Stimulated activated naive CD8-positive, alpha-beta T cell treated with anti-CD3 and anti-CD28 coated beads, Interleukin-15, amount 100 ng/mL, for 72 hours (primary cell): Measurements from ENCODE around the gene DCD.
A peak's percentile ranks its signal among the peaks of the same experiment; 100 is the strongest.
"Not testable (repeated sequence)": the region's sequence is repeated elsewhere in the genome, so short reads cannot be mapped to it uniquely, and the experiment has no call there.

ENCODE experiments used
- ATAC-seq: fragments of 150-1000 bp; cut with Tn5 transposase; 2 replicates; pipeline ENCODE4 v1.10.0; 2021; ENCODE audit warnings: mild to moderate bottlenecking, moderate library complexity
- DNase-seq, 2 donors: peaks; one replicate each; pipeline ENCODE4 v3.0.0; 2021 to 2022
- H3K27ac Mint-ChIP-seq, 2 donors: one replicate each; pipeline ENCODE4 v1.8.0; 2022; ENCODE audit warnings: mild to moderate bottlenecking in 2 of 2, mixed read lengths in 2 of 2, moderate library complexity in 2 of 2
- H3K27me3 Mint-ChIP-seq: one replicate; pipeline ENCODE4 v1.8.0; 2022; ENCODE audit warnings: mixed read lengths
- H3K4me1 Mint-ChIP-seq: one replicate; pipeline ENCODE4 v1.8.0; 2022; ENCODE audit warnings: mild to moderate bottlenecking, mixed read lengths
- H3K4me3 Mint-ChIP-seq, 2 donors: one replicate each; pipeline ENCODE4 v1.8.0; 2022; ENCODE audit warnings: mild to moderate bottlenecking in 2 of 2, mixed read lengths in 2 of 2, moderate library complexity in 1 of 2
- H3K9me3 Mint-ChIP-seq, 2 donors: one replicate each; pipeline ENCODE4 v1.8.0; 2022; ENCODE audit warnings: mixed read lengths in 2 of 2

The DCD gene

GRCh38 chr12:54648265-54648664 lies at the start of gene DCD:
Gene DCD (minus strand): TSS chr12:54648365. CDS start chr12:54648303, 62 bp downstream.
- Mint-ChIP-seq H3K4me1 (peaks cover 12% of the 10 kb centered on the region), H3K27me3 (peaks cover 47% of the 10 kb centered on the region), H3K9me3 (no peaks in the 10 kb centered on the region), H3K4me3 (no peak within 1 kb of the TSS), H3K27ac (no peak within 1 kb of the TSS)
- DNase-seq (no peak), ATAC-seq (no peak)

DNA sequence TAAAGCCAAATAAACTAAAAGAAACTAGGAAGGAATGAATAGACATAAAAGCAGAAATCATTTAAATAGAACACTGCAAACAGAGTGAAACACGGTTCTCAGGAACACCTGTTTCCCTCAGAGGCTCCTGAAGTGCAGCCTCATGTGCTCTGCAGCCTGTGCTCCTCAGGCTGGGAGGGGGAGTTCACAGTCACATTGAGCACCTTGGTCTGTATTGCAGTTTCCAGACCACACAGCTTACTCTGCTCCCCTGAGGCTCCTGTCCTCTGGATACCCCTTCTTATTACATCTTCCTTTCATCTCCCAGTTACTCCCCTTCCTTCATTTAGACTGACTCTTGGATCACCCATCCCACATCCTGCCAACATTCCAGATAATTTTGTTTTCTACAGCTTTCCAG lies 49.7 kb upstream of the DCD start:
- Mint-ChIP-seq H3K4me1 (no peaks in the 10 kb centered on the region), H3K27ac (no peak overlapping the region), H3K27me3 (peaks cover 34% of the 10 kb centered on the region), H3K9me3 (no peaks in the 10 kb centered on the region), H3K4me3 (no peak overlapping the region)
- ATAC-seq (no peak), DNase-seq (no peak)

GRCh38 chr12:54692353-54692752 lies 44.2 kb upstream of the DCD start:
- DNase-seq (no peak), ATAC-seq (no peak)
- peaks cover 49% of the 10 kb centered on the region for H3K27me3 Mint-ChIP-seq
- H3K4me1 Mint-ChIP-seq, result no peaks in the 10 kb centered on the region
- H3K27ac Mint-ChIP-seq, result no peak overlapping the region
- peaks cover 2% of the 10 kb centered on the region in 2 donors for H3K9me3 Mint-ChIP-seq
- H3K4me3 Mint-ChIP-seq, result no peak overlapping the region

GRCh38 chr12:54689984-54690383 lies 41.8 kb upstream of the DCD start:
- no peak overlapping the region for H3K4me3 Mint-ChIP-seq
- H3K27ac Mint-ChIP-seq, result no peak overlapping the region
- no peak for DNase-seq
- H3K4me1 Mint-ChIP-seq, result no peaks in the 10 kb centered on the region
- no peak for ATAC-seq
- H3K27me3 Mint-ChIP-seq, result peaks cover 61% of the 10 kb centered on the region
- peaks cover 5 to 6% of the 10 kb centered on the region in 2 donors for H3K9me3 Mint-ChIP-seq

DNA sequence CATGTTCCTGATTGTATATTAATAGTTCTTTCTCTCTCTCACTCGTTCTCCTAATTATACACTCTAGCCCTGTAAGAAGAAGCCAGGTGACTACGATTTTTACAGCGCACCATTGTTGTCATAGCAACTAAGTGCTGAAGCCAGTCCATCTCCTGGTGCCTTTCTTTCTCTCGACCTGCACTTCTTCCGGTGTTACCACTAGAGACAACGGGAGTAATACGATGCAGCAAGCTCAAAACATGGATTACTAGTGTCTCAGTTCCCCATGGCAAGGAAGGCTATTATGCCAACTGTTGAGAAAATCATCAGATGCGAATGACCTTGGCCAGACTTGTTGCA lies 40.8 kb upstream of the DCD start:
- no peak overlapping the region for H3K27ac Mint-ChIP-seq
- no peak overlapping the region for H3K4me3 Mint-ChIP-seq
- H3K27me3 Mint-ChIP-seq, result peaks cover 66% of the 10 kb centered on the region
- no peak for ATAC-seq
- peaks cover 5 to 6% of the 10 kb centered on the region in 2 donors for H3K9me3 Mint-ChIP-seq
- no peak for DNase-seq
- peaks cover 6% of the 10 kb centered on the region for H3K4me1 Mint-ChIP-seq

- Mint-ChIP-seq H3K4me1 (peaks cover 6% of the 10 kb centered on the region), H3K9me3 (peaks cover 5 to 6% of the 10 kb centered on the region in 2 donors), H3K27me3 (peaks cover 66% of the 10 kb centered on the region), H3K4me3 (no peak overlapping the region), H3K27ac (no peak overlapping the region)
- DNase-seq (no peak), ATAC-seq (no peak)
Observed at GRCh38 chr12:54688309-54689033, 40.3 kb upstream of the DCD start.

DNA sequence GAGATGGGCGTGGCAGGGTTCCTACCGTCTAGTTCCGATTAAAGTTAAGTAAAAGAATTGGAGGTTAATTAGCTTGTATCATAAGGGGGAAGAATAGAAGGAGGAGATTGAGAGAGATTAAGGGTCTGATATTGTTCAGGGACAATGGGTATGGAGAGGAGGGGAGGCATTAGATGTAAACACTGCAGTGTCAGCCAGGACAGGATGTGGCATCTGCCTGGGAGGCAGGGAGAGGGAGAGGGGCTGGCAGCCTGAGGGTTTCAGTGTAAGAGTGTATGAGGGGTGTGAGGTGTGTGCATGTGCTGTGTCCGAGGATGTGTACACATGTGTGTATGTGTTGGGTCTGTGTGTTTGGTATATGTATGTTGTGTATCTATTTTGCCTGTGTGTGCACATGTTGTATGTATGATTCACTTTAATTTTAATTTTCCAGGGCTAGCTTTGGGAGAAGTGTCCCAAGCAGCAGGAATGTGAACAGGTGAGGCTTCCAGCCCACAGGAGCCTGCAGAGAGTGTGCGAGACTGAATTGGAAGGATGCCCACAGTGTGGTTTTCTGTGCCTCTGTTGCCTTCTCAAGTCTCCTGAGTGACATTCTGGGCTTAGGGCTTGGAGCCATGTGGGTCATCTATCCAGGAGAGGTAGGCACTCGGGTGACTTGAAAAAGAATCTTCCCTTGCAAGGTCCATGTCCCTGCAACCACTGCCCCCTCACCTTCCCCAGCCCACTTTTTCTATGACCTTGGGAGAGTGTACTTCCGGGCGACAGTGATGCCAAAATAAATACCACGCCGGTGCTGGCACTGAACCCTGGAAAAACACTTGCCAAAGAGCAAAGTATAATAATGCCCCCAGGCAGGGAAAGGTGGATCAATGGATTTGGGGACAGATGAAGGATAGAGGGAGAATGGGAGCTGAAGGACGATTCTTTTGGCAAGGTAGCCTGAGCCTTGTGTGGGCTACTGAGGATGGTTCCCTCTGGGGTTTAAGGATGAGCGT lies 36.8 kb upstream of the DCD start:
- Mint-ChIP-seq H3K9me3 (peaks cover 5 to 6% of the 10 kb centered on the region in 2 donors), H3K4me1 (peaks cover 6% of the 10 kb centered on the region), H3K27me3 (peaks cover 78% of the 10 kb centered on the region), H3K27ac (no peak overlapping the region), H3K4me3 (no peak overlapping the region)
- ATAC-seq (no peak), DNase-seq (no peak)

DNA sequence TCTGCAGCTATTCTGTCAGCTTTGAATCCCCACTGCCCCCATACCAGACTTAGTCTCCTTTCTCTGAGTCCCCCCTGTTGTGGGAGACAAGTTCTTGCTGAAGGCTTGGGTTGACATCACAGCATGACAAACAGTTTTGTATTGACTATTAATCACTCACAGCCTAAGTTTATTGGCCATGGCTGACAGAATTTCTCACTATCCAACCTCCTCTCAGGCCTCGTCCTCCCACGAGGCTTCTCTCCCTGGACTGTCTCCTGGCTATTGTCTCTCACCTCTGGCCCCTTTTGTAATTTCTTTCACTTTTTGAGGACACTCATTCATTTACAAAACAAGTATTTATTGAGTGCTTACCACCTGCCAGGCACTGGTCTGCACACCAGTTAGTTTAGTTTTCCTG lies 35.2 kb upstream of the DCD start:
- H3K9me3 Mint-ChIP-seq, result peaks cover 5 to 6% of the 10 kb centered on the region in 2 donors
- H3K4me1 Mint-ChIP-seq, result peaks cover 6% of the 10 kb centered on the region
- H3K27me3 Mint-ChIP-seq, result peaks cover 77% of the 10 kb centered on the region
- ATAC-seq (no peak), DNase-seq (no peak)
- no peak overlapping the region for H3K4me3 Mint-ChIP-seq
- no peak overlapping the region for H3K27ac Mint-ChIP-seq

- H3K27me3 Mint-ChIP-seq, result peaks cover 77% of the 10 kb centered on the region
- DNase-seq, result no peak
- H3K4me3 Mint-ChIP-seq, result no peak overlapping the region
- H3K27ac Mint-ChIP-seq, result no peak overlapping the region
- peaks cover 6% of the 10 kb centered on the region for H3K4me1 Mint-ChIP-seq
- peaks cover 5 to 6% of the 10 kb centered on the region in 2 donors for H3K9me3 Mint-ChIP-seq
- ATAC-seq, result no peak
Observed at GRCh38 chr12:54682674-54683073, 34.5 kb upstream of the DCD start.

DNA sequence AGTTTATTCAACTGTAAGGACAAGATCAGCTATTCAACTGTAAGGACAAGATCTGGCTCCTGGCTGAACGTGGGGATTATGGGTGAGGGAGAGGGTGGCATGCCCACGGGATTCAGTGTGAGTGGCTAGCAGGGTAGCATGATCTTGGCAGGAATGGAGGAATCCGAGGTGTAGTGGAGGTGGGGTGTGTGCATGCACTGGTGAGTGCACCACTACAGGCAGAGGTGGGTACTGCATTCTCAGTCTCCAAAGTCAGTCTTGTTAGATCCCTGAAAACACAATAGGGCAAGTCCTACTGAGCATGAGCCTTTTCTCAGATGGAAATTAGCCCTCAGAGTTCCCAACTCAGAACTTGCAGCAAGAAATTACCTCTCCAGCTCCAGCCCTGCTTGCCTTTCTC lies 32.2 kb upstream of the DCD start:
- Mint-ChIP-seq H3K4me3 (no peak overlapping the region), H3K9me3 (no peaks in the 10 kb centered on the region), H3K27me3 (peaks cover 68% of the 10 kb centered on the region), H3K27ac (no peak overlapping the region), H3K4me1 (peaks cover 6% of the 10 kb centered on the region)
- ATAC-seq (peak; percentile 60), DNase-seq (peak in 1 of 2 donors; percentile 13)

DNA sequence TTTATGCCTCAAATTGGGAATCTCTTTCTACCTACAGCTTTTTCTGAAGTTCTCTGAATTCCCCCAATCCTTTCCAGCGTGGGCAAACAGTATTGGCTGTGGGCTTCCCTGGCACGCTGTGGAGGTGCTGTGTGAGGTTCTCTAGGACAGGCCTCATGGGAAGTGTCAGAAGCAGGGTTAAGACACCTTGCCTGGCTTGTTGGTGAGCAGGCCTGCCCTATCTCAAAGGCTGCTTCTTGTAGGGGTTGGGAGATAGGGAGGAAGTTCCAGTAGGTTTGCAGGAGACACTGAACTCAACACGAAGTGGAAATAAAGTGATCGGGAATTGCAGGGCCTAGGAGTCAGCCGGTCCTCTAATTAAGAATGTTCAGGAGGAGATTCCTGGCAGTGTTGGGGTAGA lies 30.0 kb upstream of the DCD start:
- Mint-ChIP-seq H3K9me3 (no peaks in the 10 kb centered on the region), H3K4me1 (no peaks in the 10 kb centered on the region), H3K27ac (no peak overlapping the region), H3K27me3 (peaks cover 46% of the 10 kb centered on the region), H3K4me3 (no peak overlapping the region)
- ATAC-seq (no peak), DNase-seq (no peak)

- Mint-ChIP-seq H3K27me3 (peaks cover 29% of the 10 kb centered on the region), H3K4me3 (no peak overlapping the region), H3K27ac (no peak overlapping the region), H3K4me1 (no peaks in the 10 kb centered on the region), H3K9me3 (no peaks in the 10 kb centered on the region)
- ATAC-seq, result no peak
- DNase-seq, result no peak
Observed at GRCh38 chr12:54667945-54668344, 19.8 kb upstream of the DCD start.

- DNase-seq (no peak), ATAC-seq (no peak)
- Mint-ChIP-seq H3K27me3 (peaks cover 34% of the 10 kb centered on the region), H3K27ac (no peak overlapping the region), H3K4me3 (no peak overlapping the region), H3K9me3 (no peaks in the 10 kb centered on the region), H3K4me1 (no peaks in the 10 kb centered on the region)
Observed at GRCh38 chr12:54666008-54666407, 17.8 kb upstream of the DCD start.

DNA sequence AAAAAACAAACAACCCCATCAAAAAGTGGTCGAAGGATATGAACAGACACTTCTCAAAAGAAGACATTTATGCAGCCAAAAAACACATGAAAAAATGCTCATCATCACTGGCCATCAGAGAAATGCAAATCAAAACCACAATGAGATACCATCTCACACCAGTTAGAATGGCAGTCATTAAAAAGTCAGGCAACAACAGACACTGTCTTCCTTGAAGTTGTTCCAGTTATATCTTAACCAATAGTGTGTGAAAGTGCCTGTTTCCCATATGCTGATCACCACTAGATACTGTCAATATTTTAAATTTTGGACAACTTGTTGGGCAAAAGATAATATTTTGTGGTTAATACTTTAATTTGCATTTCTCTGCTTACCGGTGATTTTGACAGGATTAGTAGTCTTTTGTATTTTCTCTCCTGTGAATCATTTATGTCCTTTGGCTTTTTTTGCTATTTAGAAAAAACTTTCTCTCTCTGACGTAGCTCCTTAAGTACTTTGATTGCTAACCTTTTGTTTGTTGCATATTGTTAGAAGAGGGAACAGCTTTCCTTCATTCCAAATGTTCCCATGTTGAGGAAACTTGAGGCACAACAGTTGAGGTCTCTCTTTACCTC lies 17.0 kb upstream of the DCD start:
- not testable (repeated sequence) for H3K9me3 Mint-ChIP-seq

GRCh38 chr12:54663603-54664002 lies 15.4 kb upstream of the DCD start:
- ATAC-seq (no peak), DNase-seq (no peak)
- no peak overlapping the region for H3K27ac Mint-ChIP-seq
- no peaks in the 10 kb centered on the region for H3K4me1 Mint-ChIP-seq
- H3K9me3 Mint-ChIP-seq, result no peaks in the 10 kb centered on the region
- no peak overlapping the region for H3K4me3 Mint-ChIP-seq
- H3K27me3 Mint-ChIP-seq, result peaks cover 20% of the 10 kb centered on the region

More for the DNA sequence above, 17.0 kb upstream of the DCD start:
- peaks cover 25% of the 10 kb centered on the region for H3K27me3 Mint-ChIP-seq
- not testable (repeated sequence) for DNase-seq, ATAC-seq, H3K27ac Mint-ChIP-seq, H3K4me3 Mint-ChIP-seq, H3K4me1 Mint-ChIP-seq

- Mint-ChIP-seq H3K27me3 (peaks cover 27% of the 10 kb centered on the region), H3K27ac (no peak overlapping the region), H3K9me3 (no peaks in the 10 kb centered on the region), H3K4me3 (no peak overlapping the region), H3K4me1 (no peaks in the 10 kb centered on the region)
- no peak for ATAC-seq
- DNase-seq, result no peak
Observed at GRCh38 chr12:54662026-54662425, 13.9 kb upstream of the DCD start.
